Amniotic epithelial cell (primary cell): Measurements from ENCODE around the gene RHOB.
A peak's percentile ranks its signal among the peaks of the same experiment; 100 is the strongest.
"Not testable (repeated sequence)": the region's sequence is repeated elsewhere in the genome, so short reads cannot be mapped to it uniquely, and the experiment has no call there.

ENCODE experiments used
- DNase-seq: peaks from one replicate; pipeline ENCODE4 v3.0.0-alpha.2; 2010; ENCODE audit warnings: low read depth

RHOB gene

DNA sequence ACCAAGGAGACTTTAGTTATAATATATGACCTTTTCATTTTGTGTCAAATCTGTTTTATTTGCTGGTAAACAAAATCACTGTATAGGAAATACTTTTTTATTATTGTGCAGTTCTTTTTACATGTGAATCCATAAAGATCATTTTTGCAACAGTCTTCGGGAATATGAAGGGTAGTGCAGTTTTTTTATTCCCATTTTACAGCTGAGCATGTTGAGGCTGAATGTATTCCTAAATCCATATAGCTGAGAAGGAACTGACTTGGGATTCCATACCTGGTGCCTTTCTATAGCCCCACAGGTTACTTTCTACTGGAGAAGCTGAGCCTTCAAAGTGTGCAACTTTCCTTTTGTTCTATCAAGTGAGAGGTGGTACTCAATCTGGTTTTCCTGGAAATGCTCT lies 29.6 kb downstream of the RHOB start:
- DNase-seq: no peak

DNA sequence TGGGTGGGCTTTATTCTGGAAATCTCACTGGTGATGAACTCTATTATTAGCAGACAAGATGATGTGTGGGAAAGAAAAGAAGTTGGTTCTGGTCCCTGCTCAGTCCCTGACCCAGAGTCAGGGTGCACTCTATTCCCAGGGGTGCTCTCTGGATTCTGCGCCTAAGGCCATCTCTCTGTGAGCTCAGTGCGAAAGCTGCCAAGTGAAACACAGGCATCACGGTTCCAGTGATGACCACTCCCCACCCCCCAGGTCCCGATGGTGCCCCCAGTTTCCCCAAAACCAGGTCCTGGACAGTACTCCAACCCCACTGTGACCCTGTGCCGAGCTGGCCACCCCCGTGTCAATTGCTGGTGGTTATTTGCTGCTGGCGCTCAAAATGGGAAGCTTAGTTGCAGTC lies 30.1 kb downstream of the RHOB start:
- no peak for DNase-seq

DNA sequence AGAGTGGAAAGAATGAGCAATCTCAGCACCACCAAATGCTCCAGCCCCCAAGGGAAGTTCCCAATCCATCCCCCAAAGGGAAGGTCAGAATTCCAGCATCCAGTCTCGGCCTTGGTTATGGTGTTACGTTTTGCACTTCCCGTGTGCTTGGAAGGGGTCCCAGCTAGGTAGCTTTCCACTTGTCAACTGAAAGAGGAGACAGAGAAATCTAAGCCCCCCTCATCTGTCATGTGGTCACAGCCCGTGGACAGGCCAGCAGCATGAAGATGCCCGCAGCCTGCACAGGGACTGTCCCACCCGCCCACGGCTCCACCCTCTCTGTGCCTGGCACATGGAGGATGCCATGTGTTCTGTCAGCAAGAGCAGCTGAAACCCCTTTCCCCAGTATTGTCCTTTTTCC lies 32.1 kb downstream of the RHOB start:
- no peak for DNase-seq

DNA sequence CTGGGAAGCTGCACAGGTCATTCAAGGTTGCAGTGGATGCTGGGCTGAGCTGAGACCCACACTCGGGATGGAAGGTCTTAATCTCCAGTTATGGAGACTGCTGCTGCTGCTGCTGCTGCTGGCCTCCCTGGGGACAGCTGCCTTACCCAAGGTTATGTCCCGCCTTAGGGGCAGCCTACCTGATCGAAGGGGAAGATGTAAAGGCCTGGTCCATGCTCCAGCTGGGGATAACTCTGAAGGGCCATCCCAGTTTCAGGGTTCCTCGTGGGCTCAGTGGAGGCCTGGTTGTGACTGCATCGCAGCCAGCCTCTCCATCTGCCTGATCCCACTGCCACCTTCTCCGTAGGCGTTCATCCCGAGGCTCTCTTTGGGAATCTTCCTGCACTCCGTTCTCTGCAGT lies 33.0 kb downstream of the RHOB start:
- DNase-seq: no peak

DNA sequence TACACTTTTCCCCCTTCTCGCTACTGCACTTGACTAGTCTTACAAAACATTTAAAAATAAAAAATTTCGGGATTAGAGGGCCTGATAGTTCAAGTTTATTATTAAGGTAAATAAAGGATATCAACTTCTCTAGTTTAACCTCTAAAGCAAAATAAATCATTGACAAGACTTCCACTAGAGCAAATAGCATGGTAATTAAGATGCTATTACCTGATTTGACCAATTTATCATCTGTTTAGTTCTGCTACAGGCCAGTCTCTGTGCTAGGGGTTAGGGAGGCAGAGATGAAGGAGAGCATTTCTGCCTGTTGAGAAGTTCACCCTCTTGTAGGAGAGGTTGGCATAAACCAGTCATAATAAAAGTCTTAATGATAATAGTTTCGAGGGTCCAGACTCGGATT lies 34.0 kb downstream of the RHOB start:
- no peak for DNase-seq

DNA sequence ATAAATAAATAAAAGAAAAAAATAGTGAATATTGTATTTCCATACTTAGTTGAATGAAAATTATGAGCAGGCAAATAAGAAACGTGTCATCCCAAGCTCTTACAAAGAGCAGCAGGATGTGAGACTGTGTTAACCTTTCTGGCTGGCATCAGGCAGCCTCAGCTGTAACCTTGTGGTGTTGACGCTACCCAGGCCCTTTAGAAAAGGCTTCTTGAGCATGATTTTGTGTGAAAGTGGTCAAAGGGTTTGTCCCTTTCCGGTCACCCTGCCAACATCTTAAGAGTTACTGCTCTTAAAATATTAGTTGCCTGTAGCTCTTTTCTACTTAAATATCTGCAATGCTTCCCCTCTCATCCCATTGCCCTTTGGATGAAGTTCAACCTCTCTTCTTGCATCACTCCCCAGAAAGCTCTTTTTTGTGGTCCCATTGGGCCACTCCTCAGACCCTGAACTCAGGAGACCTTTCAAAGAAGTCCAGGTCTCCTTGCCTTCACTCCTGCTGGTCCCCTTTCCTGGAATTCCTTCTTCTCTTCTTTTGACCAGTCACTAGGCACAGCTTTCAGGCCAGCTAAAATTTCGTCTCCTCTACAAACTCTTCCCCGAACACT lies 35.0 kb downstream of the RHOB start:
- DNase-seq: no peak

DNA sequence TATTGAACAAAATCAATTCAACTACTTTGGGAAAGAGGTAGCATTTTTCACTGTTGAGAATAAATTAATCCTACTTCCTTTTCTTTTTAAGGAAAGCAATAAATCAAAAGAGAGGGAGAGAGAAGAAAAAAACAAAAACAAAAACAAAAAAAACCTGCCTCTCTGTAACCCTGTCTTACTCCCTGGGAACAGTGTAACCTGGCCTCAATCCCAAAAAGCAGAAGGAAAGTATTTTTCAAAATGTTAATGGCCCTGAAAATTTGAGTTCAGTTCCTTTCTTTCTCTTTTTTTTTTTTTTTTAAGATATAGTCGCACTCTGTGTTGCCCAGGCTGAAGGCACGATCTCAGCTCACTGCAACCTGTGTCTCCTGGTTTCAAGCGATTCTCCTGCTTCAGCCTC lies 35.9 kb downstream of the RHOB start:
- no peak for DNase-seq

DNA sequence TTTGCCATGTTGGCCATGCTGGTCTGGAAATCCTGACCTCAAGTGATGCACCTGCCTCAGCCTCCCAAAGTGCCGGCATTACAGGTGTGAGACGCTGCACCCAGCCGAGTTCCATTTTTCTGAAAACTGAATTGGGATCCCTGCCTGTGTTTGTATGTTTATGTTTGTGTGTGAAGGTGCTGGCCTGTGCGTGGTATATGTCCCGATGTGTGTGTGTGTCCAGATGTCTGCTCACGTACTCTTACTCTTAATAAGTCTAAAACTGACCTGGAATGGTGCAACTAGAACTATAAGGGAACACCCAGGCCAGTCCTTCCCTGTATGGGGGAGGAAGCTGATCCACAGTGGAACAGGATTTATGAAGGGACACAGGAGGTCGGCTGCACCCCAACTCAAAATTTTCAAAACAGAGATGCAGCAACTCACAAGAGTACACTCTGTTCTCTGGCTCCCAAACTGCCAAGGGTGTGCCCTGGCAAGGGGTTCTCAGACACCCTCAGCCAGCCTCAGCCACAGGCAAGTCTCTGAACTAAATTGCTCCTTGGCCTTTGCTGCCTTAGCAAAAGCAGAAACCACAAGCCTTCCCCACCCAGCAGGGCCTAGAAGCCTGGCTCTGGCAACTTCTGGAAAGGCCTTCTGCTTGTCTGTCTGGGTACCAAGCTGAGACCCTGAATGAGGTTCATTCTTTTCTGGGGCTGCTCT lies 36.5 kb downstream of the RHOB start:
- DNase-seq: no peak

DNA sequence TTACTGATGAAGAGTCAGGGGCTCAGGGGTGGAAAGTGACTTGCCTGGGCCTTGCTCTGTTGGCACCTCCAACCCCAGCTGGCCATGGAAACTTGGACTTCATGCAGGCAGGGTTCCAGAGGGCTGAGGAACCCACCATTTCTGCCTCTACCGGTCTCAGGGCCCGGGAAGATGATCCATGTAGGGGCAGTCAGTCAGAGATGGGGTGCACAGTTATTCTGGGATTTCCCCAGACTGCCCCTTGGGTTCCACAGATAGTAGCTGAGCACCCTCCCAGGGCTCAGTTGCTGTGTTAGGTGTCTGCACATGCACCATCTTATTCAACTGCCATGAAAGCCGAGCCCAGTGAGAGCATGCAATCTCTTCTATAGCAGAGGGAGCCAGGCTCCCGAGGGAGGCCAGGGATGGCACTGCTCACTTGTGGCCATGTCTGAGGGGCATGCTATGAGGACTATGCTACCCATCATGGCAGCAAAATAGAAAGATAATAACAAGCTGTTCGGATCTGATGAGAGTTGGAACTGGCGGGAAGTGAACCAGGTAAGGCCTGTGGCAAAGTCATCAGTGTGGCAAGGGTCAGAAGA lies 37.3 kb downstream of the RHOB start:
- no peak for DNase-seq

DNA sequence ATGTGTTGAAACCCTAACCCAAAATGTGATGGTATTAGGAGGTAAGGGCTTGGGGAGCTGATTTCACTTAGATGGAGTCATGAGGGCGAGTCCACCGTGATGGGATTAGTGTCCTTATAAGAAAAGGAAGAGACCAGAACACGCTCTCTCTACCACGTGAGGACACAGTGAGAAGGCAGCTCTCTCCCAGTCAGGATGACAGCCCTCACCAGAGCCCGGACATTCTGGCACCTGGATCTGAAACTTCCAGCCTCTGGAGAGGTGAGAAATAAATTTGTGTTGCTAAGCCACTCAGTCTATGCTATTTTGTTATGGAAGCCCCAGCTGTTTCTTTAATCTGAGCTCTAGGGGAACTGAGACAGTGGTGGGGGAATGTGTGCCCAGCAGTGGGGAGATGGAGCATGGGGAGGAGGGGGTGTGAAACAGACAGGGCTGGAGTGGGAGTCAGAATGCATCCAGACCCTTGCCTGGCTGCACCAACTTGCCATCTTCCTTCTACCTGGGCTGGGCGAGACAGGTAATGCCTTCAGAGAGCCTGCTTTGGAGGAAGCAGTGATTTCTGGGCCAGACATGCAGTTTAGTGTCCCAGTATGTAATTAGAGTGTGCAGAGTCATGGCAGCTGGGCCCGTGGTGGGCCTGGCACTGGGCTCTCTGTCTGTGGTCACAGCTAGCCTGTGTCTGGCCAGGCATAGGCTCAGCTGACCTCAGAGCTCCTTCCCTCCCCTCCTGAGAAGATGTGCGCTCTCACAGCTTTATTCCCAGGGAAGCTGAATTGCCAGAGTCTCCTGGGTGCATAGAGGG lies 38.1 kb downstream of the RHOB start:
- DNase-seq: no peak

DNA sequence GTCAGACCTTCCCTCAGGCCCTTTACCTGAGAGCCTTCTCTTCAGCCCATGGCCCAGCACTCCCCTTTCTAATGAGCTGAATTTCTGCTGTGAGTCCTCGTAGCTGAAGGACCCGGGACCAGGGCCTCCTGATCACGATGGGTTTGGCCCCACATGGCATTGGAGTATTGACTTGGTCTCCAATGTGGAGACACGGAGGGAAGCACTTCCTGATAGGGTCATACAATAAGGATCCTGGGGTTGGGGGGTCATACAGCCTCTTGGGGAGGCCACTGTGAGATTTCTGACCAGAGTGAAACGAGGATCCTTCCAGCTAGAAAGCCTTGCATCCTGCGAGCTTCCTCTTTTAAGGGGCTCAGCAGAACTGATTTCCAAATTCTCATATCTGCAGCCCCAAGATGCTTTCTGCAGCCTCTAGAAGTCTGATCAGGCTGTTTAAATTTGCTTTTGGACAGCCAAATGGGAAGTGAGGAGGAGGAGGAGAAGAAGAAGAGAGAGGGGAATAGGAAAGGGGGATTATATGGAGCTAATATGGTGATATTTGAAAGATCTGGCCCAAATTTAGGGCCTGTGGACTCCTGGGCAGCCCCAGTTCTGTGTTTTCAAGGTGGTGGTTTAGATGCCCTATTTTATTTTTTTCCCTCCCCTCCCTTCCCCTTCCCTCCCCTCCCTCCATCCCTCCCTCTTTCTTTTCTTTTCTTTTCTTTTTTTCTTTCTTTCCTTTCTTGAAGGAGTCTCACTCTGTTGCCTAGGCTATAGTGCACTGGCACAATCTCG lies 38.9 kb downstream of the RHOB start:
- DNase-seq: no peak

DNA sequence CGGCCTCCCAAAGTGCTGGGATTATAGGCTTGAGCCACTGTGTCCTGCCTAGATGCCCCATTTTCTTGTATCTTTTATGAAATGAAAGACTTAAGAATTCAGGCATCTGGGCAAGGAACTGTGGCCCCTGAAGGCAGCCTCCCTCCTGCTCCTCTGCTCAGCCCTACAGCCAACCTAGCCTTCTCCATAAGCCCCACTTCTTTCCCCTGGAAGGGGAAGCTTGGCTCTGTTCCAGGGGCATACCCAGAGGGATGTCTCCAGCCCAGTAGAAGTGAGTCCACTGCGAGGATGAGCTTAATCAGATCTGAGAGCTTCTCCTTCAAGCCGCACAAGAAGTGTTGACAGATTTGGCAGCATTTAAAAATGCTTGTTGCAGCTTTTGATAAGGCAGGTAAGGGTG lies 39.7 kb downstream of the RHOB start:
- DNase-seq: no peak

DNA sequence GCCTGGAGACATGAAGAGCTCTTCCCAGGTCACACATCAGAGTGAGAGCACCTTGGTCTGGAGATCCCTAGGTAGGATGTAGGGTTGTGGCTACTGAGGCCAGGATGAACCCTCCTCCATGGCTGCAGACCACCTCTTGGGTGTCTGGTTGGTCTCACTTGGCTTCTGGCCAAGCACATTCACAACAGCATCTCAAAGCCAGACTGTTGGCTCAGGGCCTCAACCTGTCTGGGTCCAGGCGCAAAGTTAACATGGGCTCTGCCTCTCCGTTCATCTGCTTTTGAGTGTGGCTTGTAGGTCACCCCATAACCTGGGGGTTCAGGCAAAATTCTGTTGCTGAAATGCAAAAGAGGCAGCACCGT lies 40.1 kb downstream of the RHOB start:
- DNase-seq: no peak

DNA sequence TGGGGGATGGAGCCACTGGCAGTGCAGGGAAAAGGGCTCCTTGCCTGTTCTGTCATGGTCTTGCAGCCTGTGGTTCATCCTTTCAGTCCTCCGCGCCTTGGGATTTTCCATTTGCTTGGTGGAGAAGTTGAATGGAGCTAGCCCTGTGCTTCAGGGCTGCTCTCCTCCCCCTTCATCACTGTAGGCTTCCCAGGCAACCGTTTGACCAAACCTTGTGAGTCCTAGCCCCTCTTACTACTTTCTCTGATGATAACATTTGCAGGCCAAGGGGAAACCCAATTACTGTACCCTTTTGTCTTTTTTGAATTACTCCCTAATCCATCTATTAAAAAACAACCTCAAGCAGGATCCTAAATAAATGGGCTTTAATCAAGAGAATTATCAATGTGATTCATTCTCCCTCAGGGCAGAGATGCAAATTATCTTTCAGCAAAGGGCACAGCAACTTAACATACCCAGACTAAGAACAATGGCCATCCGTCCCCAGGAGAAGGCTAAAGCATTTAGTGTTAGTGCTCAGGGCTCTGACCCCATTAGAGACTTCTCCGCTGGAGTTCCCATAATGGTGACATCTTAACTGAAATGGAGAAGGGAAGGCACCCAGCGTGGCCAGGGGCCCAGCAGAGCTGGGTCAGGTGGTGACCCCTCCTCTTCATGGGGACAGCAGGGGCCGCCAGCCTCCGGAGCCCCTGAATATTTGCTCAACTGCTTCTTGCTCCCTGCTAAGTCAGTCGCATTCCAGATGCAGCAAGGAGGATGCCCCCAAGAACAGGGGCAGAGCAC lies 40.7 kb downstream of the RHOB start:
- no peak for DNase-seq

DNA sequence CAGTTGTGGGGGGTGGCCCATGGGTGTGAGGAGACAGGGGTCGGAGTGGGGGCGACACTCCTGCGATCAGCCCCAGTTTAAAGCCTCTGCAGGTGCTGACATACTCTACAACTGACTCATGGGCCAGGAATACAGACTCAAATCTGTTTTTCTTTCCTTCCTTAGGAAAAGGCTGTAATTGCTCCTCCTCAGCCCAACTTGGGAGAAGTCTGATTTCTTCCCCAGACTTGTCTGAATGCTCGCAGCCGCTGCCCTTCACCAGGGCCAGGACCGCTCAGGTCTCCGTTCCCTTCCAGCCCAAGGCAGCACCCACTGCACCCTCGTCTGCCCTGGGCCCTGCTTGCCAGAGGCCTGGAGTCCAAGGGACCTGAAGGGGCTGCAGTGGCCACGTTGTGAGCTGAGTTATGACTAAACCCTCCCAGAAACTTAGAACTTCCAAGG lies 41.3 kb downstream of the RHOB start:
- DNase-seq: no peak

DNA sequence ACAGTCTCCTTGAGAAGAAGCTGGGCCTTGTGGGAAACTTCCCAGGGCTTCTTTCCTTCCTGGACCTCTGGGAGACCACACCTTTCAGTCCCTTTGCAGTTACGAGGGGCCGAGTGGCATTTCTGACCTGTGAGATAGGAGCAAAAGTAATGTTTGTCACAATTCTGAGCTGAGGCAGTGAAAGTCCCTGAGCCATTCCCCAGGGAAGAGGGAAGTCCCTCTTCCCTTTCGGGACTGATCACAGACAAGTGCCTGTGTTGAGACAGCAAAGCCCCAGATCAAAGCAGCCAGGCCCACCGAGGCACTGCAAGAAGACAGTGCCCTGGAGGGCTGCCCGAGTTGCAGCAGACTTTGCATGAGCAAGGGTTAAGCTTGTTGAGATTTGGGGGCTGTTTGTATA lies 41.9 kb downstream of the RHOB start:
- no peak for DNase-seq

DNA sequence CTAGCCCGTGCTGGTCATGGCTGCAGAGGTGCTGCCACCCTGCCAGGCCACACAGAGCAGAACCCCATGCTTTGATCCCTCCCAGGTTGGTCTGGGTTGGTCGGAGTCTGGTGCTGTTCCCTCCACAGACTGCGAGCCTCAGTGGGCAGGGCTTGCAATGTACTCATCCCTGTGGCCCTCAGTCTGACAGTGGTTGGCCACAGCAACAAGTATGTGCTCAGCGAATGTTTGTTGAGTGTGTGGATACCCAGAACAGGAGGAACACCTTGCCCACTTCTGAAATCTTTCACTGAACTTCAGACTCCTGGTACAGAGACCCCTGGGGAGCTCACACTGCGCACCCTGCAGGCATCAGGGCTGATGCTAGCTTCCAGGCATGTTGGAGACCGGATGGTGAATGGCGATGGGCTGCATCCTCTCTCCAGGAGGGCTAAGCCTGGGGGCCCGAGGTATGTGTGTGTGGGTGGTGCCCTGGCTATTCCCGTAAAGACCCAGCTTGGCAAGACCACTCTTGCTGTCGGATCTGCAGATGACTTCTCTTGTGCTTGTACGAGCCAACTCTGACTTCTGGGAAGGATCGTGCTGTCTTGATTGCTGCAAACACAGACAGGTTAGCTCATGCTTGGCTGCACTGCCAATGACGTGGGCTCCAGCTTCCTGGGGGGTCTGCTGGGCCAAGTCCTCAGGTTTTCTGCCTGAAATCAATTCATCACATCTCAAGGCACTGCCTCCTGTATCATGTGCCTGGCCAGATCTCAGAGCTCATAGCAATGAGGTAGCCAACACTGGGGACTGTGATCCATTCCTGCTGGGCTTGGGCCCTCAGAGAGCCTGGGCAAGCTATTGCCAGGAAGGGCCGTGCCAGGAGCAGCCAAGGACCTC lies 43.7 kb downstream of the RHOB start:
- peak; percentile 97 for DNase-seq

DNA sequence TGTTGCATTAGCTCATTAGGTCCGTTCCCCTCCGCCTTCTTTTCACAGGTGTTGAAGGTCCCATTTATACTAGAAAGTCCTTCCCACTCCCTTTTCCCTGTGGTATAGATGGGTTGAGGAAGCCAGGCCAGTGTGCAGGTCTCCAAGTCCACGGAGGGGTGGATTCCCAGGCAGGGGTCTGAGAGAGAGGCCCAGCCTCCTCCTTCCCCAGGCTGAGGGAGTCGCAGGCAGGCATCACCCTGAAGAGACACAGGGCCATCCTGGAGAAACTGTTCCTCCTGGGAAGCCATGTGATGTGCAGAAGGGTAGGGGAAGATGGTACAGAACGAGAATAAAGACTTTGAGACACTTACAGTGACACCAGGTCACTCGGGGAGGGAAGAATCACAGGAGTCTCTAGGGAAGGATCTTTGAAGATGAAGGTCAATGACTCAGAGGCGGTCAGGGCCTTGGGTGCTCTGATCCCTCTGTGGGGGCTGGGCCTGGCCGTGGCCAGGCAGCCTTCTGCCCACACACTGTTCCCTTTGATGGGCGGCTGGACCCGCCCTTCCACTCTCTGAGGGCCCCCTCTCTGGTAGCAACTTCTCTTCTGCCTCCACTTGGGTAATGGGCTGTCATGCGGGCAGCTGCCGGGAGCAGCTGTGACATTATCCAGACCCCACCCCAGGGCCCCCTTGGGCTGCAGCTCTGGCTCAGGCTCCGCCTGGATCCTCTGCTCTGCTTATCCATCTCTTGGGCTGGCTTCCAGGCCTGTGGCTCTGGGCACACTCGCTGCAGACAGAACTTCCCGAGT lies 45.1 kb downstream of the RHOB start:
- DNase-seq: peak; percentile 90

DNA sequence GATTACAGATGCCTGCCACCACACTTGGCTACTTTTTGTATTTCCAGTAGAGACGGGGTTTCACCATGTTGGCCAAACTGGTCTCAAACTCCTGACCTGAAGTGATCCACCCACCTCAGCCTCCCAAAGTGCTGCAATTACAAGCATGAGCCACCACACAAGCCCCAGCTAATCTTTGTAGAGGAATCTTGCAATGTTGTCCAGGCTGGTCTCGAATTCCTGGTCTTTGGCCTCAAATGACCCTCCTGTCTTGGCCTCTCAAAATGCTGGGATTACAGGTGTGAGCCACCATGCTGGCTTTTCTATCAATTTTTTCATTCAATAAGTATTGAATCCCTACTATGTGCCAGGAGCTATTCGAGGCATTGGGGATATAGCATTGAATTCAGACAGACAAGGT lies 46.2 kb downstream of the RHOB start:
- DNase-seq: not testable (repeated sequence)

DNA sequence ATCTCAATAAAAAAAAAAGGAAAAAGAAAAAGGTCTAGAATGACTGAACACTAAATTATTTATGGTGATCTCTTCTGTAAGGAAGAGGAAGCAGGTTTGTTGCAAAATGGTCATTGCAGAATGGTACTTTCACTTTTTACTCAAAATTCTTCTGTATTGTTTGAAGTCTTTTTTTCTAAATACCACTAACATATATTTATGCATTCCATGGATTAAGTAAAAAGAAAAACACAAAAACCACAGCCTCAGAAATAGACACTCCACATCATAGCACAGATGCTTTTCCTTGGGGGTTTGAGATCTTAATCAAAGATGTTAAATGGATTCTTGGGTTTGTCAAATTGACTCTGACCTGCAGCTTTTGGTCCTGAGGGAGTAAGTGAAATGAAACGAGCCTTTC lies 47.4 kb downstream of the RHOB start:
- DNase-seq: peak; percentile 98
